CD14-positive monocyte (primary cell): ENCODE data around the gene ANKRD22. TPM values are rescaled to one million over a fixed set of nuclear protein-coding genes. Genes with fewer than 3 reads are reported as not detected.

Source experiments
- DNase-seq, 3 donors: peaks; one replicate each; pipeline ENCODE4 v3.0.0-alpha.2; 2011 to 2022
- H2AFZ ChIP-seq: 2 replicates; pipeline ENCODE4 v1.6.0; 2012; ENCODE audit warnings: mild to moderate bottlenecking, low read depth, low read length, inconsistent platforms; ENCODE audit not compliant: insufficient read depth, poor library complexity, severe bottlenecking
- H3K27ac ChIP-seq, 2 donors: 1 replicate in 1 of 2; 2 replicates in 1 of 2; pipeline ENCODE4 v1.5.1; 2012 to 2013; ENCODE audit warnings: low read length in 2 of 2, control low read depth in 1 of 2, inconsistent platforms in 1 of 2, low read depth in 1 of 2, mild to moderate bottlenecking in 1 of 2
- H3K27me3 ChIP-seq, 2 donors: one replicate each; pipeline versions ENCODE4 v1.6.0 to v1.6.1; 2011 to 2013; ENCODE audit warnings: low read length in 2 of 2; ENCODE audit not compliant: control insufficient read depth in 2 of 2, insufficient read depth in 2 of 2
- H3K36me3 ChIP-seq, 2 donors: replicated peaks in 1 of 2; 1 replicate in 1 of 2; 2 replicates in 1 of 2; pipeline versions ENCODE4 v1.5.1 to v1.6.1; 2012 to 2013; ENCODE audit warnings: low read length in 2 of 2, control low read depth in 1 of 2, inconsistent platforms in 1 of 2, mild to moderate bottlenecking in 1 of 2; ENCODE audit not compliant: insufficient read depth in 2 of 2, control insufficient read depth in 1 of 2
- H3K4me1 ChIP-seq, 2 donors: 1 replicate in 1 of 2; 2 replicates in 1 of 2; pipeline versions ENCODE4 v1.5.1 to v1.6.1; 2012 to 2013; ENCODE audit warnings: low read length in 2 of 2, control low read depth in 1 of 2, inconsistent platforms in 1 of 2, mild to moderate bottlenecking in 1 of 2, moderate library complexity in 1 of 2; ENCODE audit not compliant: insufficient read depth in 2 of 2, control insufficient read depth in 1 of 2
- H3K4me2 ChIP-seq: replicated peaks from 2 replicates; pipeline ENCODE3; 2012; ENCODE audit warnings: low read length, moderate library complexity, mild to moderate bottlenecking; ENCODE audit not compliant: poor library complexity, severe bottlenecking; ENCODE audit errors: extremely low read depth
- H3K4me3 ChIP-seq, 3 experiments: fragments of 200-600 bp in 1 of 3; sonication (generic) in 1 of 3; replicated peaks in 1 of 3; 1 replicate in 2 of 3; 2 replicates in 1 of 3; pipeline ENCODE4 v1.5.1; 2011 to 2013; ENCODE audit warnings: low read length in 3 of 3, mild to moderate bottlenecking in 3 of 3, control low read depth in 2 of 3, low read depth in 2 of 3, inconsistent platforms in 1 of 3, moderate library complexity in 1 of 3
- H3K79me2 ChIP-seq: 2 replicates; pipeline ENCODE4 v1.6.0; 2012; ENCODE audit warnings: mild to moderate bottlenecking, control low read depth, inconsistent platforms, low read length, moderate library complexity; ENCODE audit not compliant: insufficient read depth
- H3K9ac ChIP-seq: 2 replicates; pipeline ENCODE4 v1.6.0; 2017; ENCODE audit warnings: low read length, mild to moderate bottlenecking; ENCODE audit not compliant: insufficient read depth, poor library complexity, severe bottlenecking
- H3K9me3 ChIP-seq, 2 donors: replicated peaks in 1 of 2; 1 replicate in 1 of 2; 2 replicates in 1 of 2; pipeline versions ENCODE4 v1.5.1 to v1.6.1; 2012 to 2013; ENCODE audit warnings: low read length in 2 of 2, control low read depth in 1 of 2; ENCODE audit not compliant: control insufficient read depth in 1 of 2, insufficient read depth in 1 of 2
- H4K20me1 ChIP-seq: 2 replicates; pipeline ENCODE4 v1.6.0; 2012; ENCODE audit warnings: mild to moderate bottlenecking, low read length, control low read depth, moderate library complexity; ENCODE audit not compliant: insufficient read depth
- H3K27ac Mint-ChIP-seq, 7 donors: one replicate each; pipeline ENCODE4 v1.8.0; 2020; ENCODE audit warnings: mild to moderate bottlenecking in 7 of 7, mixed read lengths in 7 of 7, moderate library complexity in 6 of 7, inconsistent platforms in 2 of 7
- H3K27me3 Mint-ChIP-seq, 3 donors: one replicate each; pipeline ENCODE4 v1.8.0; 2021 to 2022; ENCODE audit warnings: low read depth in 3 of 3, mild to moderate bottlenecking in 3 of 3, mixed read lengths in 3 of 3, moderate library complexity in 3 of 3, inconsistent platforms in 1 of 3
- H3K36me3 Mint-ChIP-seq, 2 donors: one replicate each; pipeline ENCODE4 v1.8.0; 2020; ENCODE audit warnings: mixed read lengths in 2 of 2, inconsistent platforms in 1 of 2, mild to moderate bottlenecking in 1 of 2
- H3K4me1 Mint-ChIP-seq: one replicate; pipeline ENCODE4 v1.8.0; 2020; ENCODE audit warnings: mild to moderate bottlenecking, mixed read lengths
- H3K4me3 Mint-ChIP-seq, 2 donors: one replicate each; pipeline ENCODE4 v1.8.0; 2020; ENCODE audit warnings: mild to moderate bottlenecking in 2 of 2, mixed read lengths in 2 of 2, moderate library complexity in 1 of 2
- H3K9me3 Mint-ChIP-seq, 7 donors: one replicate each; pipeline ENCODE4 v1.8.0; 2020 to 2022; ENCODE audit warnings: mixed read lengths in 7 of 7, mild to moderate bottlenecking in 6 of 7, moderate library complexity in 6 of 7, inconsistent platforms in 2 of 7
- whole genome bisulfite sequencing: methylation state at CpG from one replicate; pipeline ENCODE4 v1.1.5; 2013; ENCODE audit warnings: missing lambda C conversion rate; ENCODE audit not compliant: insufficient coverage; 5-methylcytosine and 5-hydroxymethylcytosine counted together
- intact Hi-C, 2 donors: fragments of 100-400 bp; cut with micrococcal nuclease; formaldehyde crosslinking; loops; one replicate each; pipeline versions ENCODE4 v1.15.0 to v1.15.1; 2023
- polyA plus RNA-seq, 3 donors: library from polyadenylated mRNA; depleted of rRNA in 1 of 3; unstranded in 2 of 3; stranded (reverse) in 1 of 3; fragments of 300-500 nt in 2 of 3; fragments of >200 nt in 1 of 3; fragmentation: Illumina TruSeq in 2 of 3; gene quantifications; 1 replicate in 2 of 3; 2 replicates in 1 of 3; pipeline ENCODE4 v1.2.3, GENCODE V29; 2012 to 2021
- TF ChIP-seq, protein P1 (sequence below): fragments of 200-600 bp; IDR thresholded peaks from one replicate; pipeline ENCODE4 v1.8.0; 2022; ENCODE audit warnings: antibody characterized with exemption, mild to moderate bottlenecking

Gene ANKRD22
- polyA plus RNA-seq, 3 donors = 2.7 to 3.5 (median 3.2) TPM

DNA sequence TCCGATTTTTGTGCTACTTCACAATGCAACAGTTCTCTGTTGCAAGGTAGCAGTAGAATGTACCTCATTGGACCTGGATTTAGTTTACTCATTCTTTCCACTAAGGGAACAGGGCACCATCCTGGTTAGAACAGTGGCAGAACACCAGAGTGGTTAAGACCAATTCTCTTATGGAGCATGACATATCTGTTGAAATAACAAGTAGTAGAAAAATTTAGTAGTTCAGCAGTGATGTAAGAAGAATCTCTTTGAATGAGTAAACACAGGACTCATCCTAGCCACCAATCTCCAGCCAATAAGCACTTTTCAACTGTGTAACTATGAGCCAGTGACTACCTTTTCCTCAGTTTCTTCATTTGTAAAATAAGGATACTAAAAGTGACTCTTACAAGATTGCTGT, 2.4 kb downstream of the ANKRD22 start:
- H3K4me2 ChIP-seq = peak overlapping the region; percentile 74
- H3K27me3 Mint-ChIP-seq = no peaks in the 10 kb centered on the region
- intact Hi-C loops = no loop called here
- no peaks in the 10 kb centered on the region for H3K27me3 ChIP-seq
- H3K9me3 Mint-ChIP-seq = no peaks in the 10 kb centered on the region
- H3K4me1 ChIP-seq = peaks cover 64 to 69% of the 10 kb centered on the region in 2 donors
- H3K4me1 Mint-ChIP-seq = peaks cover 81% of the 10 kb centered on the region
- no CpG with 5 or more reads among the region's 1 CpG for WGBS
- H3K4me3 Mint-ChIP-seq = peak overlapping the region; percentile 9 to 60
- no peaks in the 10 kb centered on the region for H4K20me1 ChIP-seq
- DNase-seq = peak in 2 of 3 donors; percentile 35 to 56
- peaks cover 5 to 12% of the 10 kb centered on the region in 2 donors for H3K36me3 Mint-ChIP-seq
- no peak overlapping the region for H2AFZ ChIP-seq
- peak overlapping the region in 1 of 3 experiments; percentile 67 for H3K4me3 ChIP-seq
- H3K36me3 ChIP-seq = no peaks in the 10 kb centered on the region
- no peak overlapping the region for H3K9ac ChIP-seq
- no peaks in the 10 kb centered on the region for H3K9me3 ChIP-seq
- peaks cover 49% of the 10 kb centered on the region for H3K79me2 ChIP-seq
- peak overlapping the region in 6 of 7 donors; percentile 39 to 91 (median 83) for H3K27ac Mint-ChIP-seq
- TF ChIP-seq, protein P1, sequence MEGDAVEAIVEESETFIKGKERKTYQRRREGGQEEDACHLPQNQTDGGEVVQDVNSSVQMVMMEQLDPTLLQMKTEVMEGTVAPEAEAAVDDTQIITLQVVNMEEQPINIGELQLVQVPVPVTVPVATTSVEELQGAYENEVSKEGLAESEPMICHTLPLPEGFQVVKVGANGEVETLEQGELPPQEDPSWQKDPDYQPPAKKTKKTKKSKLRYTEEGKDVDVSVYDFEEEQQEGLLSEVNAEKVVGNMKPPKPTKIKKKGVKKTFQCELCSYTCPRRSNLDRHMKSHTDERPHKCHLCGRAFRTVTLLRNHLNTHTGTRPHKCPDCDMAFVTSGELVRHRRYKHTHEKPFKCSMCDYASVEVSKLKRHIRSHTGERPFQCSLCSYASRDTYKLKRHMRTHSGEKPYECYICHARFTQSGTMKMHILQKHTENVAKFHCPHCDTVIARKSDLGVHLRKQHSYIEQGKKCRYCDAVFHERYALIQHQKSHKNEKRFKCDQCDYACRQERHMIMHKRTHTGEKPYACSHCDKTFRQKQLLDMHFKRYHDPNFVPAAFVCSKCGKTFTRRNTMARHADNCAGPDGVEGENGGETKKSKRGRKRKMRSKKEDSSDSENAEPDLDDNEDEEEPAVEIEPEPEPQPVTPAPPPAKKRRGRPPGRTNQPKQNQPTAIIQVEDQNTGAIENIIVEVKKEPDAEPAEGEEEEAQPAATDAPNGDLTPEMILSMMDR = no peak
- peak overlapping the region in 1 of 2 donors; percentile 57 for H3K27ac ChIP-seq

GRCh38 chr10:88848499-88848898, 3.1 kb downstream of the ANKRD22 start:
- H3K4me3 ChIP-seq = peak overlapping the region in 2 of 3 experiments; percentile 6 to 67
- Mint-ChIP-seq H3K4me3 (peak overlapping the region in 1 of 2 donors; percentile 82), H3K27ac (peak overlapping the region; percentile 39 to 91 (median 80)), H3K9me3 (no peaks in the 10 kb centered on the region), H3K36me3 (peaks cover 10 to 17% of the 10 kb centered on the region in 2 donors), H3K4me1 (peaks cover 76% of the 10 kb centered on the region), H3K27me3 (no peaks in the 10 kb centered on the region)
- H3K4me1 ChIP-seq = peaks cover 56 to 61% of the 10 kb centered on the region in 2 donors
- no peaks in the 10 kb centered on the region for H3K36me3 ChIP-seq
- no CpG with 5 or more reads among the region's 1 CpG for WGBS
- H4K20me1 ChIP-seq = no peaks in the 10 kb centered on the region
- no peaks in the 10 kb centered on the region for H3K9me3 ChIP-seq
- H3K27me3 ChIP-seq = no peaks in the 10 kb centered on the region
- intact Hi-C loops = no loop called here
- H3K9ac ChIP-seq = no peak overlapping the region
- H3K79me2 ChIP-seq = peaks cover 49% of the 10 kb centered on the region
- H3K27ac ChIP-seq = peak overlapping the region in 1 of 2 donors; percentile 57
- H2AFZ ChIP-seq = no peak overlapping the region
- peak; percentile 43 to 85 (median 81) for DNase-seq
- peak overlapping the region; percentile 74 for H3K4me2 ChIP-seq
- TF ChIP-seq, protein P1 = no peak
